ENCODE results near the gene LARP6.

DNA sequence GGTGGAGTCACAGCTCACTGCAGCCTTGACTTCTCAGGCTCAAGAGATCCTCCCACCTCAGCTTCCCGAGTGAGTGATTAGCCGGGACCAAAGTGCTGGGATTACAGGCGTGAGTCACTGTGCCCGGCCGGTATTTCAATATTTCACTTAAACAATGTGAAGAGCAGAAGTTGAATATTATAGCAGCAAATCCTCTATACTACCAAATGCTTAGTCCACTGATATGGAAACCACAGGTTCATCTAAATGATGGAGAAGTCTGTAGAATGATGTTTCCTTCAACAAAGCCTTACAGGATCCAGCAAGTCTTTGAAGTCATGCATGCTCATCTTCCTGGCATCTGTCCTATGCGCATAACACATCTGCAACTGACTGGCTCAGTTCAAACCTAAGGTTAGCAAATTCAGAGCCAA, 70.3 kb downstream of the LARP6 start:
- TF ChIP-seq, protein P1, sequence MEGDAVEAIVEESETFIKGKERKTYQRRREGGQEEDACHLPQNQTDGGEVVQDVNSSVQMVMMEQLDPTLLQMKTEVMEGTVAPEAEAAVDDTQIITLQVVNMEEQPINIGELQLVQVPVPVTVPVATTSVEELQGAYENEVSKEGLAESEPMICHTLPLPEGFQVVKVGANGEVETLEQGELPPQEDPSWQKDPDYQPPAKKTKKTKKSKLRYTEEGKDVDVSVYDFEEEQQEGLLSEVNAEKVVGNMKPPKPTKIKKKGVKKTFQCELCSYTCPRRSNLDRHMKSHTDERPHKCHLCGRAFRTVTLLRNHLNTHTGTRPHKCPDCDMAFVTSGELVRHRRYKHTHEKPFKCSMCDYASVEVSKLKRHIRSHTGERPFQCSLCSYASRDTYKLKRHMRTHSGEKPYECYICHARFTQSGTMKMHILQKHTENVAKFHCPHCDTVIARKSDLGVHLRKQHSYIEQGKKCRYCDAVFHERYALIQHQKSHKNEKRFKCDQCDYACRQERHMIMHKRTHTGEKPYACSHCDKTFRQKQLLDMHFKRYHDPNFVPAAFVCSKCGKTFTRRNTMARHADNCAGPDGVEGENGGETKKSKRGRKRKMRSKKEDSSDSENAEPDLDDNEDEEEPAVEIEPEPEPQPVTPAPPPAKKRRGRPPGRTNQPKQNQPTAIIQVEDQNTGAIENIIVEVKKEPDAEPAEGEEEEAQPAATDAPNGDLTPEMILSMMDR (IDR thresholded peaks at IDR 0.05): no peak
- no peak for TF ChIP-seq POLR2A (IDR thresholded peaks at IDR 0.05)

Data from body of pancreas (tissue), 4 donors.